Mesenchymal stem cell (in vitro differentiated cells and primary cell): ENCODE results near the gene PCYT2.
A peak's percentile ranks its signal among the peaks of the same experiment; 100 is the strongest.

Experiments used
- DNase-seq: peaks from one replicate; pipeline ENCODE4 v3.0.0-alpha.2; 2013
- H2AFZ ChIP-seq: one replicate; pipeline ENCODE4 v1.6.1; 2013; ENCODE audit warnings: low read depth, mild to moderate bottlenecking, control low read depth, inconsistent platforms, low read length, moderate library complexity
- H2AK5ac ChIP-seq: 2 replicates; pipeline ENCODE4 v1.6.1; 2013; ENCODE audit warnings: low read length, moderate library complexity, mild to moderate bottlenecking, inconsistent platforms; ENCODE audit not compliant: severe bottlenecking
- H2BK120ac ChIP-seq: one replicate; pipeline ENCODE4 v1.6.1; 2013; ENCODE audit warnings: low read depth, mild to moderate bottlenecking, inconsistent platforms, low read length, moderate library complexity
- H2BK12ac ChIP-seq, 2 experiments: one replicate each; pipeline ENCODE4 v1.6.1; 2013; ENCODE audit warnings: inconsistent platforms in 2 of 2, low read length in 2 of 2, mild to moderate bottlenecking in 2 of 2, moderate library complexity in 2 of 2, control low read depth in 1 of 2
- H2BK15ac ChIP-seq: one replicate; pipeline ENCODE4 v1.6.1; 2013; ENCODE audit warnings: mild to moderate bottlenecking, low read depth, inconsistent platforms; ENCODE audit not compliant: poor library complexity, severe bottlenecking
- H2BK5ac ChIP-seq: 2 replicates; pipeline ENCODE4 v1.6.1; 2013; ENCODE audit warnings: low read depth, mild to moderate bottlenecking, low read length, control low read depth, inconsistent platforms; ENCODE audit not compliant: poor library complexity, severe bottlenecking
- H3K14ac ChIP-seq, 2 experiments: one replicate each; pipeline ENCODE4 v1.6.1; 2013; ENCODE audit warnings: inconsistent platforms in 2 of 2, low read length in 2 of 2, control low read depth in 1 of 2, mild to moderate bottlenecking in 1 of 2, moderate library complexity in 1 of 2
- H3K18ac ChIP-seq, 2 experiments: one replicate each; pipeline ENCODE4 v1.6.1; 2013; ENCODE audit warnings: inconsistent platforms in 2 of 2, low read length in 2 of 2, control low read depth in 1 of 2, low read depth in 1 of 2, mild to moderate bottlenecking in 1 of 2
- H3K23ac ChIP-seq, 2 experiments: one replicate each; pipeline ENCODE4 v1.6.1; 2013; ENCODE audit warnings: inconsistent platforms in 2 of 2, low read length in 2 of 2, mild to moderate bottlenecking in 2 of 2, moderate library complexity in 2 of 2, control low read depth in 1 of 2
- H3K27ac ChIP-seq: 2 replicates; pipeline ENCODE4 v1.5.1; 2013; ENCODE audit warnings: mild to moderate bottlenecking, moderate library complexity, low read length, control low read depth, inconsistent platforms; ENCODE audit not compliant: poor library complexity, severe bottlenecking
- H3K27me3 ChIP-seq, 2 experiments: 2 replicates each; pipeline versions ENCODE4 v1.6.1 to v1.7.0; 2013; ENCODE audit warnings: low read length in 2 of 2, mild to moderate bottlenecking in 2 of 2, moderate library complexity in 2 of 2, control low read depth in 1 of 2, inconsistent platforms in 1 of 2; ENCODE audit not compliant: control insufficient read depth in 1 of 2, insufficient read depth in 1 of 2
- H3K36me3 ChIP-seq, 2 experiments: 2 replicates each; pipeline versions ENCODE4 v1.6.1 to v1.7.0; 2013; ENCODE audit warnings: low read length in 2 of 2, control low read depth in 1 of 2, inconsistent platforms in 1 of 2, low read depth in 1 of 2, mild to moderate bottlenecking in 1 of 2; ENCODE audit not compliant: insufficient read depth in 2 of 2, control insufficient read depth in 1 of 2
- H3K4ac ChIP-seq, 2 experiments: one replicate each; pipeline ENCODE4 v1.6.1; 2013; ENCODE audit warnings: inconsistent platforms in 2 of 2, low read length in 2 of 2, mild to moderate bottlenecking in 2 of 2, moderate library complexity in 2 of 2, control low read depth in 1 of 2, low read depth in 1 of 2
- H3K4me1 ChIP-seq: 2 replicates; pipeline ENCODE4 v1.6.1; 2013; ENCODE audit warnings: low read depth, low read length, control low read depth; ENCODE audit not compliant: control insufficient read depth, insufficient read depth
- H3K4me2 ChIP-seq: 2 replicates; pipeline ENCODE4 v1.6.1; 2013; ENCODE audit warnings: low read length, mild to moderate bottlenecking, inconsistent platforms; ENCODE audit not compliant: poor library complexity, severe bottlenecking
- H3K4me3 ChIP-seq, 2 experiments: 2 replicates each; pipeline versions ENCODE4 v1.5.1 to v1.7.0; 2013; ENCODE audit warnings: low read length in 2 of 2, mild to moderate bottlenecking in 2 of 2, control low read depth in 1 of 2, low read depth in 1 of 2; ENCODE audit not compliant: insufficient read depth in 1 of 2
- H3K79me1 ChIP-seq: replicated peaks from 2 replicates; pipeline ENCODE4 v1.6.1; 2013; ENCODE audit warnings: mild to moderate bottlenecking, control low read depth, low read length, inconsistent platforms; ENCODE audit not compliant: poor library complexity, severe bottlenecking
- H3K9ac ChIP-seq: 2 replicates; pipeline ENCODE4 v1.7.0; 2013; ENCODE audit warnings: mild to moderate bottlenecking, low read length, moderate library complexity
- H3K9me3 ChIP-seq: 2 replicates; pipeline ENCODE4 v1.7.0; 2013; ENCODE audit warnings: mild to moderate bottlenecking, low read length; ENCODE audit not compliant: control insufficient read depth
- H4K8ac ChIP-seq: one replicate; pipeline ENCODE4 v1.6.1; 2013; ENCODE audit warnings: inconsistent platforms, mild to moderate bottlenecking, low read length, moderate library complexity
- H4K91ac ChIP-seq: one replicate; pipeline ENCODE4 v1.6.1; 2013; ENCODE audit warnings: mild to moderate bottlenecking, low read length, inconsistent platforms
- WGBS: methylation state at CpG from one replicate; pipeline ENCODE4 v1.1.7; 2013; ENCODE audit warnings: mixed read lengths; 5-methylcytosine and 5-hydroxymethylcytosine counted together

The PCYT2 gene

DNA sequence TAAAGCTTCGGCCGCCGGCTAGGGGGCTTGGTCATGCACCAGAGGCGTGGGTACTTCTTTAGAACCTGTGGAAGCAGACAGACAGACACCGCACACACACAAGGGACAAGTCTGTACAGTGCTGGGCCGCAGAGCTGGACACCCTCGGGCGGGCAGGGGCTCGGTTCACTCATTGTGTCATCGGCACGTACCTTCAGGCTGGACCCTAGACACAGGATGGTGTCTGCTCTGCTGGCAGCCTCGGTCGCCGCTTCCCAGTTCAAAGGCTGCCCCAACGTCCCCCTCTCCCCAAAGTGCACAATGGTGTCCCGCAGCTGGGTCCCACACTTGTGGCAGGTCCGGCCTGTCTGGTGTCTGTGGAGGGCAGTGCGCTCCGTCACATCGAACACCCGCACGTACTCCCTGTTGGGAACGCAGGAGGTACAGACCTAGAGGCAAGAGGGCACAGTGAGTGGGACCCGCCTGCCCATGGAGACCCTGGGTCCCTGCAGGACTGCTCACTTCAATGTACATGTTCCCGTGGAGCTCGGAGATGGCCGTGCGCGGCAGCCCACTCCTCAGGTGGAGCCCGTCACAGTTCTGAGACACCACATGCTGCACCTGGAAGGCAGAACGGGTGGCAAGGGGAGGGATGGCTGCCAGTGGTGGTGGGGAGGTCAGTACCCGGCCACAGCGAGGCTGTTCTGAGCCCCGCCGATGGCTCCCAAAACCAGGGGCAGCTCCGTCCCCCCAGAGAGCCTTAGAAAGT is 3.1 kb upstream of the PCYT2 start:
- no peak overlapping the region for H3K4me2 ChIP-seq
- 98% methylated on average over 36 of the region's 36 CpGs for WGBS

DNA sequence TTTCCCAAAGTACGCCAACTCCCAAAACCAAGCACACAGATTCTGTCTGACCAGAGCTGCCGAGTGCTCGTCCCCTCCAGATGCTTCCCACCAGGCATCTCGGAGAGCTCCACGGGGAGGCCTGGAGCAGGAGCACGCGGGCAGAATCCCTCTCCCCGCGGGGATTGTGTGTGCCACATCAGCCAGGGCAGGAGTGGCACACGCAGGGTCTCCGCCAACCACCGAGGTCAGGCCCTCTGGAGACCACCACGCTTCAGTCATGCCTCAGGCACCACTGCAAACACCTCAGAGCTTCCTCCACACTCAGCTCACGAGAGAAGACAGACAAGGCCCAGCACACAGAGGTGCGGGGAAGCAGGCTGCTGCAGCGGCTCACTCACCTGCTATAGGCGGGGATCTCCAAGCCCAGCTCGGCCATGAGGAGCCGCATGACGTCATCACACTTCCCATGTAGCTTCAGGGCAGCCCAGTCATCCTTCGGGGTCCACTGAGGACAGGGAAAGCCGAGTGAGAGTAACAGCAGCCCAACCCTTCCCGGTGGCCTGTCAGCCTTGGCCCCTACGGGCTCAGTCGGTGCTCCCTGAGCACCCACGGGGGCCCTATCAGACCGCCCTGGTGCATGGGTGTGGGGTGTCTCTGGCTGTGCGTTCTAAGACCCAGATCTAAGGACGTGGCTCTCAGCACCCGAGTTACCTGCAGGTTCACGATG is 2.3 kb upstream of the PCYT2 start:
- no peak overlapping the region for H2AK5ac ChIP-seq
- no peak overlapping the region for H2BK120ac ChIP-seq
- no peak overlapping the region for H2AFZ ChIP-seq
- H3K18ac ChIP-seq, result no peak overlapping the region
- no peak overlapping the region for H3K23ac ChIP-seq
- H3K14ac ChIP-seq, result no peak overlapping the region
- no peaks in the 10 kb centered on the region for H3K9me3 ChIP-seq
- no peak overlapping the region for H2BK15ac ChIP-seq
- no peak overlapping the region for H3K27ac ChIP-seq
- no peak overlapping the region for H2BK5ac ChIP-seq
- H3K4me1 ChIP-seq, result peaks cover 24% of the 10 kb centered on the region
- H4K8ac ChIP-seq, result no peak overlapping the region
- H3K36me3 ChIP-seq, result peaks cover 49 to 52% of the 10 kb centered on the region in 2 experiments
- no peaks in the 10 kb centered on the region for H3K27me3 ChIP-seq
- H3K9ac ChIP-seq, result no peak overlapping the region
- no peak overlapping the region for H4K91ac ChIP-seq
- peaks cover 39% of the 10 kb centered on the region for H3K79me1 ChIP-seq
- 96% methylated on average over 31 of the region's 31 CpGs for WGBS
- no peak overlapping the region for H3K4ac ChIP-seq
- no peak overlapping the region for H3K4me3 ChIP-seq
- no peak overlapping the region for H2BK12ac ChIP-seq
- H3K4me2 ChIP-seq, result no peak overlapping the region
- DNase-seq, result no peak

More for the DNA sequence above, 3.1 kb upstream of the PCYT2 start:
- no peak overlapping the region for H4K8ac ChIP-seq
- no peak overlapping the region for H2AFZ ChIP-seq
- DNase-seq, result no peak
- no peak overlapping the region for H3K4me3 ChIP-seq
- no peak overlapping the region for H3K14ac ChIP-seq
- H2AK5ac ChIP-seq, result no peak overlapping the region
- H3K27me3 ChIP-seq, result no peaks in the 10 kb centered on the region
- no peak overlapping the region for H2BK5ac ChIP-seq
- no peak overlapping the region for H4K91ac ChIP-seq
- H3K9me3 ChIP-seq, result no peaks in the 10 kb centered on the region
- no peak overlapping the region for H3K27ac ChIP-seq
- peaks cover 39% of the 10 kb centered on the region for H3K79me1 ChIP-seq
- H3K4ac ChIP-seq, result no peak overlapping the region
- H3K23ac ChIP-seq, result no peak overlapping the region
- no peak overlapping the region for H2BK12ac ChIP-seq
- peaks cover 24% of the 10 kb centered on the region for H3K4me1 ChIP-seq
- H3K36me3 ChIP-seq, result peaks cover 52% of the 10 kb centered on the region in 2 experiments
- no peak overlapping the region for H3K9ac ChIP-seq
- no peak overlapping the region for H2BK120ac ChIP-seq
- no peak overlapping the region for H2BK15ac ChIP-seq
- no peak overlapping the region for H3K18ac ChIP-seq

DNA sequence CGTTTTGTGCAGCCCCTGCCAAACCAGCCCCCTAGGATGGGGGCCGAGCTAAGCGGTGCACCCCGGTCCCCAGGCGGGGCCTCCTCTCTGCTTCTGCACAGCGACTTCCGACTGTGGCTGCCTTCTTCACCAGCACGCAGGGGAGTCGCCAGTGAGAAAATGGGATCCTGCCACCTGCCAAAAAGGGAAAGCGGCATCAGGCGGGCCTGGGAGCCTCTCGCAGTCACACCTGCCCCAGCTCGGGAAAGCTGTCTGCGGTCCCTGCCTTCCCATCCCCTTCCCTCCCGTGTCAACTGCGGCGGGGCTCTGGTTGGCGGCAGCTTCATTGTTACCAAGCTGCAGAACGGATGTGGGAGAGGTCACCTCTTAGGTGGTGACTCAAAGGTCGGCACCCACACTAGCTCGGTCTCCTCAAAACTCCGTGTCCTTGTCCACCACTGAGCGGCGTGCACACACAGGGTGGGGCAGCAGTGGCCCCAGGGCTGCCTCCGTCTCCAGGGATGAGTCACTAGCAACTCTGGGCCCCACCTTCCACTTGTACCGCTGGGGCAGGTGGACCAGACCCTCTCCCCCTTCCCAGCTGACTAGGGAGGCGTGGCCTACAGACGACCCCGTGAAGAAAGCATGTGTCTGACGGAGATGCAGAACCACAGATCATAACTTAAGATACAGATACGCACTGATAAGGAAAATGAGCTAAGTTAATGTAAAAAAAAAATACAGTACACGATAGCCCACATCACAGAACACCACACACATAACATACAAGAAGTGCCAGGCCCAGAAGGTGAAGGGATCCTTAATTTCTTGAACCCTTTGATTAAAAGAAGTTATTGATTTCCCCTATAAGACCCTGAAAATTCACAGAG is 1.5 kb upstream of the PCYT2 start:
- H3K79me1 ChIP-seq, result peaks cover 41% of the 10 kb centered on the region
- H4K91ac ChIP-seq, result no peak overlapping the region
- peaks cover 51 to 60% of the 10 kb centered on the region in 2 experiments for H3K36me3 ChIP-seq
- H3K27ac ChIP-seq, result no peak overlapping the region
- no peaks in the 10 kb centered on the region for H3K27me3 ChIP-seq
- WGBS, result 90% methylated on average over 26 of the region's 32 CpGs
- no peaks in the 10 kb centered on the region for H3K9me3 ChIP-seq
- H3K23ac ChIP-seq, result no peak overlapping the region
- H2BK15ac ChIP-seq, result no peak overlapping the region
- no peak overlapping the region for H4K8ac ChIP-seq
- H3K4me2 ChIP-seq, result no peak overlapping the region
- H3K4ac ChIP-seq, result no peak overlapping the region
- H2BK120ac ChIP-seq, result no peak overlapping the region
- no peak overlapping the region for H3K14ac ChIP-seq
- no peak for DNase-seq
- H3K4me1 ChIP-seq, result peaks cover 21% of the 10 kb centered on the region
- H2AFZ ChIP-seq, result no peak overlapping the region
- no peak overlapping the region for H3K18ac ChIP-seq
- no peak overlapping the region for H3K4me3 ChIP-seq
- H2AK5ac ChIP-seq, result no peak overlapping the region
- no peak overlapping the region for H2BK5ac ChIP-seq
- H2BK12ac ChIP-seq, result peak overlapping the region in 1 of 2 experiments; percentile 18
- no peak overlapping the region for H3K9ac ChIP-seq

DNA sequence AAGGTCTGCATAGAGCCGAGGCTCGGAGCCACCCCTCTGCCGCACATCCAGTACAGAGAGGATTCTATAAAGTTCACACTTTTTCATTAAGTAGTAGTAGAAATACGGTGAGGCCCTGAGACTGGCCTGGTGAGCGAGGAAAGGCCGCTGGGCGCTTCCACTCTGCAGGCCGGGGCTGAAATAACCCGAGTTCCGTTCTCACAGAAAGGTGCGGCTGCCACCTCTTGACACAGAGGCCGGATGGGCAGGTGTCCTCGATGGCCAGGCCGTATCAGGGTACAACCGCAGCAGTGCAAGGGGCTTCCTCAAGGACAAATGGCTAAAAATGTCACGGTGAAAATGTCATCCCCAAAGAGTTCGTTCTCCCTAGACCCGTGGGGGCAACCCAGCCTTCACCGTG is 770 bp upstream of the PCYT2 start:
- H4K91ac ChIP-seq, result no peak overlapping the region
- WGBS, result 98% methylated on average over 16 of the region's 19 CpGs

More for the DNA sequence above, 770 bp upstream of the PCYT2 start:
- Histone ChIP-seq H3K36me3 (peaks cover 58 to 67% of the 10 kb centered on the region in 2 experiments), H3K23ac (no peak overlapping the region), H2BK5ac (no peak overlapping the region), H2BK12ac (no peak overlapping the region), H3K4ac (no peak overlapping the region), H3K27me3 (no peaks in the 10 kb centered on the region), H3K4me2 (no peak overlapping the region), H2BK15ac (no peak overlapping the region), H3K4me3 (no peak overlapping the region), H3K14ac (no peak overlapping the region), H3K9ac (no peak overlapping the region), H2BK120ac (no peak overlapping the region), H3K4me1 (peaks cover 20% of the 10 kb centered on the region), H3K18ac (no peak overlapping the region), H4K8ac (no peak overlapping the region), H3K79me1 (peaks cover 40% of the 10 kb centered on the region), H2AFZ (no peak overlapping the region), H3K9me3 (no peaks in the 10 kb centered on the region), H2AK5ac (no peak overlapping the region), H3K27ac (no peak overlapping the region)
- DNase-seq, result no peak
